ENCODE data around the gene SLC35F1. TPM values are rescaled to one million over a fixed set of nuclear protein-coding genes. Genes with fewer than 3 reads are reported as not detected.

SLC35F1 gene
- total and polyA plus RNA-seq, 10 of the 15 experiments (the other 5 are each of a cell fraction or from before 2014, with no cell fraction given): 0.01 TPM; not detected in 9

GRCh38 chr6:118215269-118215668 is 308.2 kb downstream of the SLC35F1 start:
- in situ Hi-C loops (cut with MboI) (no loop called here), intact Hi-C loops (cut with micrococcal nuclease; ENCODE audit: unreplicated experiment) (no loop called here)
- no peaks in the 10 kb centered on the region for H3K27me3 ChIP-seq (replicated peaks in 1 of 2; ENCODE audit: control insufficient read depth in 2 of 2, insufficient read depth in 2 of 2, low read length in 1 of 2)
- H2AFZ ChIP-seq (ENCODE audit: control insufficient read depth, low read depth, low read length): no peak overlapping the region
- no peaks in the 10 kb centered on the region for H3K36me3 ChIP-seq (ENCODE audit: control insufficient read depth in 2 of 2, insufficient read depth in 2 of 2, low read length in 1 of 2)
- ChIA-PET POLR2A (no interaction called here), CTCF (no interaction called here), SMC1A (ENCODE audit: uncharacterized antibody, unreplicated experiment) (no interaction called here), RAD21 (ENCODE audit: unreplicated experiment) (no interaction called here)
- H3K79me2 ChIP-seq (ENCODE audit: control insufficient read depth, insufficient read depth, low read length): no peaks in the 10 kb centered on the region
- H3K4me3 ChIP-seq: no peak overlapping the region
- no peak overlapping the region for H3K4me2 ChIP-seq (ENCODE audit: control insufficient read depth, insufficient read depth)
- WGBS (ENCODE audit: insufficient coverage, insufficient replicate concordance, low lambda C conversion rate, missing lambda C conversion rate): 51% methylated on average over 5 of the region's 5 CpGs
- H3K9me3 ChIP-seq (replicated peaks; ENCODE audit: control insufficient read depth, insufficient read depth, low read length): no peaks in the 10 kb centered on the region
- H3K4me1 ChIP-seq (ENCODE audit: control insufficient read depth, insufficient read depth, low read length): no peaks in the 10 kb centered on the region
- ATAC-seq (no peak), FAIRE-seq (no peak), DNase-seq (ENCODE audit: low read depth, low spot score) (no peak)
- no peak overlapping the region for H3K9ac ChIP-seq (ENCODE audit: control insufficient read depth, insufficient read depth, low read length)
- no peak for TF ChIP-seq BRCA1 (IDR thresholded peaks at IDR 0.05; ENCODE audit: low read depth, low read length)
- no peak for TF ChIP-seq SKIL (IDR thresholded peaks at IDR 0.05; ENCODE audit: low read depth, poor library complexity, severe bottlenecking)
- no peak for TF ChIP-seq TAF1 (IDR thresholded peaks at IDR 0.05; ENCODE audit: borderline replicate concordance, low read depth, low read length)
- no peak for TF ChIP-seq POLR2AphosphoS2 (IDR thresholded peaks at IDR 0.05; ENCODE audit: low read depth, low read length)
- TF ChIP-seq TCF3 (IDR thresholded peaks at IDR 0.05; ENCODE audit: borderline replicate concordance, insufficient read depth, low read depth, low read length): no peak
- TF ChIP-seq KLF5 (IDR thresholded peaks at IDR 0.05; ENCODE audit: partially characterized antibody): no peak
- no TSS peak for BruUV-seq (replicated peaks)
- H3K27ac ChIP-seq (ENCODE audit: control insufficient read depth, insufficient read depth): no peak overlapping the region
- no peaks in the 10 kb centered on the region for H4K20me1 ChIP-seq (ENCODE audit: control insufficient read depth, insufficient read depth)

GRCh38 chr6:118216751-118217150 is 309.7 kb downstream of the SLC35F1 start:
- Histone ChIP-seq H3K36me3 (ENCODE audit: control insufficient read depth in 2 of 2, insufficient read depth in 2 of 2, low read length in 1 of 2) (no peaks in the 10 kb centered on the region), H3K9me3 (replicated peaks; ENCODE audit: control insufficient read depth, insufficient read depth, low read length) (no peaks in the 10 kb centered on the region), H4K20me1 (ENCODE audit: control insufficient read depth, insufficient read depth) (no peaks in the 10 kb centered on the region), H3K27me3 (replicated peaks in 1 of 2; ENCODE audit: control insufficient read depth in 2 of 2, insufficient read depth in 2 of 2, low read length in 1 of 2) (no peaks in the 10 kb centered on the region), H3K79me2 (ENCODE audit: control insufficient read depth, insufficient read depth, low read length) (no peaks in the 10 kb centered on the region), H3K4me3 (no peak overlapping the region), H2AFZ (ENCODE audit: control insufficient read depth, low read depth, low read length) (no peak overlapping the region), H3K9ac (ENCODE audit: control insufficient read depth, insufficient read depth, low read length) (no peak overlapping the region), H3K4me1 (ENCODE audit: control insufficient read depth, insufficient read depth, low read length) (no peaks in the 10 kb centered on the region), H3K4me2 (ENCODE audit: control insufficient read depth, insufficient read depth) (no peak overlapping the region), H3K27ac (ENCODE audit: control insufficient read depth, insufficient read depth) (no peak overlapping the region)
- ChIA-PET RAD21 (ENCODE audit: unreplicated experiment) (no interaction called here), SMC1A (ENCODE audit: uncharacterized antibody, unreplicated experiment) (no interaction called here), POLR2A (no interaction called here), CTCF (no interaction called here)
- no TSS peak for BruUV-seq (replicated peaks)
- intact Hi-C loops (cut with micrococcal nuclease; ENCODE audit: unreplicated experiment) (no loop called here), in situ Hi-C loops (cut with MboI) (no loop called here)
- FAIRE-seq (no peak), DNase-seq (ENCODE audit: low read depth, low spot score) (no peak), ATAC-seq (no peak)
- WGBS (ENCODE audit: insufficient coverage, insufficient replicate concordance, low lambda C conversion rate, missing lambda C conversion rate): 20% methylated on average over 2 of the region's 2 CpGs
- TF ChIP-seq SKIL (IDR thresholded peaks at IDR 0.05; ENCODE audit: low read depth, poor library complexity, severe bottlenecking) (no peak), ZNF207 (IDR thresholded peaks at IDR 0.05; ENCODE audit: borderline replicate concordance) (no peak), RELA (IDR thresholded peaks at IDR 0.05; ENCODE audit: borderline replicate concordance, partially characterized antibody) (no peak), FOXM1 (IDR thresholded peaks at IDR 0.05; ENCODE audit: low read depth, low read length) (no peak), ZNF622 (IDR thresholded peaks at IDR 0.05) (no peak), RAD51 (IDR thresholded peaks at IDR 0.05) (no peak), SUPT20H (IDR thresholded peaks at IDR 0.05; ENCODE audit: borderline replicate concordance, control insufficient read depth, low read depth, low read length) (no peak), RFX5 (IDR thresholded peaks at IDR 0.05; ENCODE audit: low read depth, low read length) (no peak), HDAC2 (IDR thresholded peaks at IDR 0.05) (no peak)
